WTC11 (cell line): Measurements from ENCODE around the gene MYH14. TPM values are rescaled to one million over a fixed set of nuclear protein-coding genes. Genes with fewer than 3 reads are reported as not detected.

Experiments used
- ATF1 ChIP-seq: sonication (generic); formaldehyde crosslinking; IDR thresholded peaks from 2 replicates; pipeline ENCODE4 v1.8.1; 2023; ENCODE audit warnings: mild to moderate bottlenecking, moderate library complexity, missing genetic modification reagents
- CREM ChIP-seq: sonication (generic); formaldehyde crosslinking; IDR thresholded peaks from 2 replicates; pipeline ENCODE4 v1.8.1; 2022; ENCODE audit warnings: mild to moderate bottlenecking, missing genetic modification reagents, moderate library complexity
- ETV6 ChIP-seq: sonication (generic); formaldehyde crosslinking; IDR thresholded peaks from 2 replicates; pipeline ENCODE4 v1.8.1; 2022; ENCODE audit warnings: mild to moderate bottlenecking, missing genetic modification reagents
- FOXJ3 ChIP-seq: sonication (generic); formaldehyde crosslinking; IDR thresholded peaks from 2 replicates; pipeline ENCODE4 v1.9.0; 2021; ENCODE audit warnings: missing genetic modification reagents, mild to moderate bottlenecking, borderline replicate concordance
- JAZF1 ChIP-seq: fragments of 250-450 bp; sonication (Bioruptor Pico); IDR thresholded peaks from 2 replicates; pipeline ENCODE4 v1.9.0; 2021; ENCODE audit warnings: moderate library complexity, mild to moderate bottlenecking, inconsistent platforms
- JUN ChIP-seq: sonication (generic); formaldehyde crosslinking; IDR thresholded peaks from 2 replicates; pipeline ENCODE4 v1.8.0; 2023; ENCODE audit warnings: mild to moderate bottlenecking, missing genetic modification reagents
- MXD4 ChIP-seq: fragments of 250-450 bp; sonication (Bioruptor Pico); IDR thresholded peaks from 2 replicates; pipeline ENCODE4 v1.8.0; 2021; ENCODE audit warnings: mild to moderate bottlenecking, moderate library complexity, borderline replicate concordance
- NFATC4 ChIP-seq: fragments of 250-450 bp; sonication (Bioruptor Pico); IDR thresholded peaks from 2 replicates; pipeline ENCODE4 v1.9.0; 2021; ENCODE audit warnings: mild to moderate bottlenecking
- NFE2L1 ChIP-seq: sonication (generic); formaldehyde crosslinking; IDR thresholded peaks from 2 replicates; pipeline ENCODE4 v1.8.1; 2023; ENCODE audit warnings: missing genetic modification reagents
- PRRX2 ChIP-seq: fragments of 250-450 bp; sonication (Bioruptor Pico); IDR thresholded peaks from 2 replicates; pipeline ENCODE4 v1.8.0; 2021; ENCODE audit warnings: mild to moderate bottlenecking
- SMAD4 ChIP-seq: sonication (generic); formaldehyde crosslinking; IDR thresholded peaks from 2 replicates; pipeline ENCODE4 v1.8.0; 2022; ENCODE audit warnings: mild to moderate bottlenecking, missing genetic modification reagents
- SOX15 ChIP-seq: fragments of 250-450 bp; sonication (Bioruptor Pico); IDR thresholded peaks from 2 replicates; pipeline ENCODE4 v1.9.0; 2021; ENCODE audit warnings: mild to moderate bottlenecking
- TCF7 ChIP-seq: sonication (generic); formaldehyde crosslinking; IDR thresholded peaks from 2 replicates; pipeline ENCODE4 v1.8.0; 2022; ENCODE audit warnings: mild to moderate bottlenecking, low read depth, missing genetic modification reagents, moderate library complexity
- TEAD4 ChIP-seq: sonication (generic); formaldehyde crosslinking; IDR thresholded peaks from 2 replicates; pipeline ENCODE4 v1.8.0; 2022; ENCODE audit warnings: mild to moderate bottlenecking, missing genetic modification reagents
- ZNF121 ChIP-seq: sonication (generic); formaldehyde crosslinking; IDR thresholded peaks from 2 replicates; pipeline ENCODE4 v1.8.0; 2023; ENCODE audit warnings: missing genetic modification reagents
- ZNF219 ChIP-seq: sonication (generic); formaldehyde crosslinking; IDR thresholded peaks from 2 replicates; pipeline ENCODE4 v1.8.0; 2023; ENCODE audit warnings: missing genetic modification reagents, mild to moderate bottlenecking, borderline replicate concordance
- ZNF263 ChIP-seq: sonication (generic); formaldehyde crosslinking; IDR thresholded peaks from 2 replicates; pipeline ENCODE4 v1.8.1; 2022; ENCODE audit warnings: low read depth, mild to moderate bottlenecking, moderate library complexity, missing genetic modification reagents
- ZNF416 ChIP-seq: fragments of 250-450 bp; sonication (Bioruptor Pico); IDR thresholded peaks from 2 replicates; pipeline ENCODE4 v1.9.0; 2021; ENCODE audit warnings: mild to moderate bottlenecking, inconsistent platforms
- total RNA-seq: library from RNA; stranded (reverse); gene quantifications from 3 replicates; pipeline ENCODE4 v1.2.3, GENCODE V29; 2021
- TF ChIP-seq, protein P1 (sequence below): sonication (generic); formaldehyde crosslinking; IDR thresholded peaks from 2 replicates; pipeline ENCODE4 v1.8.1; 2023; ENCODE audit warnings: mild to moderate bottlenecking, missing genetic modification reagents, moderate library complexity
- TF ChIP-seq, protein P2 (sequence below): fragments of 250-450 bp; sonication (Bioruptor Pico); IDR thresholded peaks from 2 replicates; pipeline ENCODE4 v1.8.0; 2021; ENCODE audit warnings: mild to moderate bottlenecking
- TF ChIP-seq, protein P3 (sequence below): fragments of 250-450 bp; sonication (Bioruptor Pico); IDR thresholded peaks from 2 replicates; pipeline ENCODE4 v1.9.0; 2021; ENCODE audit warnings: moderate library complexity, mild to moderate bottlenecking, inconsistent platforms, borderline replicate concordance
- TF ChIP-seq, protein P4 (sequence below): sonication (generic); formaldehyde crosslinking; IDR thresholded peaks from 2 replicates; pipeline ENCODE4 v1.8.0; 2023; ENCODE audit warnings: missing genetic modification reagents
- TF ChIP-seq, protein P5 (sequence below): sonication (generic); formaldehyde crosslinking; IDR thresholded peaks from 2 replicates; pipeline ENCODE4 v1.8.0; 2022; ENCODE audit warnings: mild to moderate bottlenecking, missing genetic modification reagents
- TF ChIP-seq, protein P6 (sequence below): fragments of 250-450 bp; sonication (Bioruptor Pico); IDR thresholded peaks from 2 replicates; pipeline ENCODE4 v1.9.0; 2021; ENCODE audit warnings: mild to moderate bottlenecking
- TF ChIP-seq, protein P7 (sequence below): sonication (generic); formaldehyde crosslinking; IDR thresholded peaks from 2 replicates; pipeline ENCODE4 v1.8.1; 2022; ENCODE audit warnings: low read depth, missing genetic modification reagents, borderline replicate concordance
- TF ChIP-seq, protein P8 (sequence below): sonication (generic); formaldehyde crosslinking; IDR thresholded peaks from 2 replicates; pipeline ENCODE4 v1.8.1; 2022; ENCODE audit warnings: low read depth, mild to moderate bottlenecking, moderate library complexity, missing genetic modification reagents, borderline replicate concordance
- TF ChIP-seq, protein P9 (sequence below): sonication (generic); formaldehyde crosslinking; IDR thresholded peaks from 2 replicates; pipeline ENCODE4 v1.8.1; 2022; ENCODE audit warnings: mild to moderate bottlenecking, moderate library complexity, missing genetic modification reagents

MYH14 gene
- total RNA-seq, 1 experiment from 2014 or later, result 25.8 TPM

DNA sequence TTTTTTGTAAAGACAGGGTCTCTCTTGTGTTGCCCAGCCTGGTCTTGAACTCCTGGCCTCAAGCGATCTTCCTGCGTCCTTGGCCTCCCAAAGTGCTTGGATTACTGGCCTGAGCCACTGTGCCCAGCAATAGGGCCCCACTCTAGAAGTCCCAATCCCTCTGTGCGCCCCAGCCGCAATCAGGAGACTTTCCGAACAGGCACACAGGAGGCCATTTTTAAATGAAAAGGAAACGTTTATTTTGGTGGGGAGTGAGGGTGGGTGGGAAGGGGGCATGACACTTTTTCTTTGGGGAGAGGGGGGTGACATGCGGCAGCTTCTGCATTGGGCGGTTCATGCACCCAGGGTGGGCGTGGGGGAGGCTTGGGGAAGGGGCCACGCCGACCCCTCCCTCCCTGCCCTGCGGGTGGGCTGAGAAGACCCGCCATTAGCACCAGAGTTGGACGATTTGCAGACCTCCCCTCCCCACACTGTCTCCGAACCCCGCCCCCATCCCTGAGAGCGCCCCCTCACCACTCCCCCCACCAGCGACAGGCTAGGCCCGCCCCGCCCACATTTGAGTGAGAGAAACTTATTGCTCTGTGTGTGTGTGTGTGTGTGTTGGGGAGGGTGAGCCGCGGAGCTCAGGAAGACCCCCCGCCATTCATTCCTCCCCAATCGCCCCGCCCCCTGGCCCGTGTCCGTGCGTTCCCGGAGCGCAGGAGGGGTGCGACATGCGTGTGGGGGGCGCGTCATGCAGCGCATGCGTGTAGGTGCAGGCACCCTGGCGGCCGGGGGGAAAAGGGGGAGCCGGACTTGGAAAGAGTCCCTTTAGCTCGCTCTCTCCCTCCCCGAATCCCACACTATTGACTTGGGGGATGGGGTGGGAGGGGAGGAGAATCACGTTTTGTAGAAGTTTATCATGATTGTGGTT is 108.6 kb downstream of the MYH14 start (continued):
- no peak for TF ChIP-seq ATF1 (CRISPR knock-in tag)
- no peak for TF ChIP-seq ZNF416 (CRISPR knock-in tag)
- TF ChIP-seq JAZF1 (CRISPR knock-in tag), result no peak
- TF ChIP-seq, protein P1, sequence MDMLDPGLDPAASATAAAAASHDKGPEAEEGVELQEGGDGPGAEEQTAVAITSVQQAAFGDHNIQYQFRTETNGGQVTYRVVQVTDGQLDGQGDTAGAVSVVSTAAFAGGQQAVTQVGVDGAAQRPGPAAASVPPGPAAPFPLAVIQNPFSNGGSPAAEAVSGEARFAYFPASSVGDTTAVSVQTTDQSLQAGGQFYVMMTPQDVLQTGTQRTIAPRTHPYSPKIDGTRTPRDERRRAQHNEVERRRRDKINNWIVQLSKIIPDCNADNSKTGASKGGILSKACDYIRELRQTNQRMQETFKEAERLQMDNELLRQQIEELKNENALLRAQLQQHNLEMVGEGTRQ (CRISPR knock-in tag), result no peak
- no peak for TF ChIP-seq ZNF219 (CRISPR knock-in tag)
- no peak for TF ChIP-seq SMAD4 (CRISPR knock-in tag)
- TF ChIP-seq SOX15 (CRISPR knock-in tag), result no peak
- TF ChIP-seq, protein P2, sequence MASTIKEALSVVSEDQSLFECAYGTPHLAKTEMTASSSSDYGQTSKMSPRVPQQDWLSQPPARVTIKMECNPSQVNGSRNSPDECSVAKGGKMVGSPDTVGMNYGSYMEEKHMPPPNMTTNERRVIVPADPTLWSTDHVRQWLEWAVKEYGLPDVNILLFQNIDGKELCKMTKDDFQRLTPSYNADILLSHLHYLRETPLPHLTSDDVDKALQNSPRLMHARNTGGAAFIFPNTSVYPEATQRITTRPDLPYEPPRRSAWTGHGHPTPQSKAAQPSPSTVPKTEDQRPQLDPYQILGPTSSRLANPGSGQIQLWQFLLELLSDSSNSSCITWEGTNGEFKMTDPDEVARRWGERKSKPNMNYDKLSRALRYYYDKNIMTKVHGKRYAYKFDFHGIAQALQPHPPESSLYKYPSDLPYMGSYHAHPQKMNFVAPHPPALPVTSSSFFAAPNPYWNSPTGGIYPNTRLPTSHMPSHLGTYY, result no peak
- TF ChIP-seq ETV6 (CRISPR knock-in tag), result peak; percentile 67; the same call in 1 of the 2 replicates
- no peak for TF ChIP-seq FOXJ3 (CRISPR knock-in tag)
- TF ChIP-seq, protein P3, sequence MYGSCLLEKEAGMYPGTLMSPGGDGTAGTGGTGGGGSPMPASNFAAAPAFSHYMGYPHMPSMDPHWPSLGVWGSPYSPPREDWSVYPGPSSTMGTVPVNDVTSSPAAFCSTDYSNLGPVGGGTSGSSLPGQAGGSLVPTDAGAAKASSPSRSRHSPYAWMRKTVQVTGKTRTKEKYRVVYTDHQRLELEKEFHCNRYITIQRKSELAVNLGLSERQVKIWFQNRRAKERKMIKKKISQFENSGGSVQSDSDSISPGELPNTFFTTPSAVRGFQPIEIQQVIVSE (CRISPR knock-in tag), result no peak
- no peak for TF ChIP-seq ZNF121
- no peak for TF ChIP-seq PRRX2 (CRISPR knock-in tag)
- no peak for TF ChIP-seq TCF7 (CRISPR knock-in tag)
- TF ChIP-seq, protein P4, sequence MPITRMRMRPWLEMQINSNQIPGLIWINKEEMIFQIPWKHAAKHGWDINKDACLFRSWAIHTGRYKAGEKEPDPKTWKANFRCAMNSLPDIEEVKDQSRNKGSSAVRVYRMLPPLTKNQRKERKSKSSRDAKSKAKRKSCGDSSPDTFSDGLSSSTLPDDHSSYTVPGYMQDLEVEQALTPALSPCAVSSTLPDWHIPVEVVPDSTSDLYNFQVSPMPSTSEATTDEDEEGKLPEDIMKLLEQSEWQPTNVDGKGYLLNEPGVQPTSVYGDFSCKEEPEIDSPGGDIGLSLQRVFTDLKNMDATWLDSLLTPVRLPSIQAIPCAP, result no peak
- TF ChIP-seq ZNF263 (CRISPR knock-in tag), result no peak
- TF ChIP-seq, protein P5, sequence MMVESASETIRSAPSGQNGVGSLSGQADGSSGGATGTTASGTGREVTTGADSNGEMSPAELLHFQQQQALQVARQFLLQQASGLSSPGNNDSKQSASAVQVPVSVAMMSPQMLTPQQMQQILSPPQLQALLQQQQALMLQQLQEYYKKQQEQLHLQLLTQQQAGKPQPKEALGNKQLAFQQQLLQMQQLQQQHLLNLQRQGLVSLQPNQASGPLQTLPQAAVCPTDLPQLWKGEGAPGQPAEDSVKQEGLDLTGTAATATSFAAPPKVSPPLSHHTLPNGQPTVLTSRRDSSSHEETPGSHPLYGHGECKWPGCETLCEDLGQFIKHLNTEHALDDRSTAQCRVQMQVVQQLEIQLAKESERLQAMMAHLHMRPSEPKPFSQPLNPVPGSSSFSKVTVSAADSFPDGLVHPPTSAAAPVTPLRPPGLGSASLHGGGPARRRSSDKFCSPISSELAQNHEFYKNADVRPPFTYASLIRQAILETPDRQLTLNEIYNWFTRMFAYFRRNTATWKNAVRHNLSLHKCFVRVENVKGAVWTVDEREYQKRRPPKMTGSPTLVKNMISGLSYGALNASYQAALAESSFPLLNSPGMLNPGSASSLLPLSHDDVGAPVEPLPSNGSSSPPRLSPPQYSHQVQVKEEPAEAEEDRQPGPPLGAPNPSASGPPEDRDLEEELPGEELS (CRISPR knock-in tag), result no peak
- TF ChIP-seq, protein P6, sequence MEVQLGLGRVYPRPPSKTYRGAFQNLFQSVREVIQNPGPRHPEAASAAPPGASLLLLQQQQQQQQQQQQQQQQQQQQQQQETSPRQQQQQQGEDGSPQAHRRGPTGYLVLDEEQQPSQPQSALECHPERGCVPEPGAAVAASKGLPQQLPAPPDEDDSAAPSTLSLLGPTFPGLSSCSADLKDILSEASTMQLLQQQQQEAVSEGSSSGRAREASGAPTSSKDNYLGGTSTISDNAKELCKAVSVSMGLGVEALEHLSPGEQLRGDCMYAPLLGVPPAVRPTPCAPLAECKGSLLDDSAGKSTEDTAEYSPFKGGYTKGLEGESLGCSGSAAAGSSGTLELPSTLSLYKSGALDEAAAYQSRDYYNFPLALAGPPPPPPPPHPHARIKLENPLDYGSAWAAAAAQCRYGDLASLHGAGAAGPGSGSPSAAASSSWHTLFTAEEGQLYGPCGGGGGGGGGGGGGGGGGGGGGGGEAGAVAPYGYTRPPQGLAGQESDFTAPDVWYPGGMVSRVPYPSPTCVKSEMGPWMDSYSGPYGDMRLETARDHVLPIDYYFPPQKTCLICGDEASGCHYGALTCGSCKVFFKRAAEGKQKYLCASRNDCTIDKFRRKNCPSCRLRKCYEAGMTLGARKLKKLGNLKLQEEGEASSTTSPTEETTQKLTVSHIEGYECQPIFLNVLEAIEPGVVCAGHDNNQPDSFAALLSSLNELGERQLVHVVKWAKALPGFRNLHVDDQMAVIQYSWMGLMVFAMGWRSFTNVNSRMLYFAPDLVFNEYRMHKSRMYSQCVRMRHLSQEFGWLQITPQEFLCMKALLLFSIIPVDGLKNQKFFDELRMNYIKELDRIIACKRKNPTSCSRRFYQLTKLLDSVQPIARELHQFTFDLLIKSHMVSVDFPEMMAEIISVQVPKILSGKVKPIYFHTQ, result no peak
- TF ChIP-seq NFE2L1, result 0 out of 2 replicates have a peak, but pooled peaks have one; percentile 40
- TF ChIP-seq JUN (CRISPR knock-in tag), result no peak
- TF ChIP-seq CREM, result no peak
- no peak for TF ChIP-seq TEAD4
- TF ChIP-seq, protein P7, sequence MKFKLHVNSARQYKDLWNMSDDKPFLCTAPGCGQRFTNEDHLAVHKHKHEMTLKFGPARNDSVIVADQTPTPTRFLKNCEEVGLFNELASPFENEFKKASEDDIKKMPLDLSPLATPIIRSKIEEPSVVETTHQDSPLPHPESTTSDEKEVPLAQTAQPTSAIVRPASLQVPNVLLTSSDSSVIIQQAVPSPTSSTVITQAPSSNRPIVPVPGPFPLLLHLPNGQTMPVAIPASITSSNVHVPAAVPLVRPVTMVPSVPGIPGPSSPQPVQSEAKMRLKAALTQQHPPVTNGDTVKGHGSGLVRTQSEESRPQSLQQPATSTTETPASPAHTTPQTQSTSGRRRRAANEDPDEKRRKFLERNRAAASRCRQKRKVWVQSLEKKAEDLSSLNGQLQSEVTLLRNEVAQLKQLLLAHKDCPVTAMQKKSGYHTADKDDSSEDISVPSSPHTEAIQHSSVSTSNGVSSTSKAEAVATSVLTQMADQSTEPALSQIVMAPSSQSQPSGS (CRISPR knock-in tag), result no peak
- peak; percentile 50; the same call in 1 of the 2 replicates for TF ChIP-seq NFATC4 (CRISPR knock-in tag)
- TF ChIP-seq, protein P8, sequence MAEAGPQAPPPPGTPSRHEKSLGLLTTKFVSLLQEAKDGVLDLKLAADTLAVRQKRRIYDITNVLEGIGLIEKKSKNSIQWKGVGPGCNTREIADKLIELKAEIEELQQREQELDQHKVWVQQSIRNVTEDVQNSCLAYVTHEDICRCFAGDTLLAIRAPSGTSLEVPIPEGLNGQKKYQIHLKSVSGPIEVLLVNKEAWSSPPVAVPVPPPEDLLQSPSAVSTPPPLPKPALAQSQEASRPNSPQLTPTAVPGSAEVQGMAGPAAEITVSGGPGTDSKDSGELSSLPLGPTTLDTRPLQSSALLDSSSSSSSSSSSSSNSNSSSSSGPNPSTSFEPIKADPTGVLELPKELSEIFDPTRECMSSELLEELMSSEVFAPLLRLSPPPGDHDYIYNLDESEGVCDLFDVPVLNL (CRISPR knock-in tag), result no peak
- TF ChIP-seq, protein P9, sequence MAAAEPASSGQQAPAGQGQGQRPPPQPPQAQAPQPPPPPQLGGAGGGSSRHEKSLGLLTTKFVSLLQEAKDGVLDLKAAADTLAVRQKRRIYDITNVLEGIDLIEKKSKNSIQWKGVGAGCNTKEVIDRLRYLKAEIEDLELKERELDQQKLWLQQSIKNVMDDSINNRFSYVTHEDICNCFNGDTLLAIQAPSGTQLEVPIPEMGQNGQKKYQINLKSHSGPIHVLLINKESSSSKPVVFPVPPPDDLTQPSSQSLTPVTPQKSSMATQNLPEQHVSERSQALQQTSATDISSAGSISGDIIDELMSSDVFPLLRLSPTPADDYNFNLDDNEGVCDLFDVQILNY, result no peak
- TF ChIP-seq MXD4 (CRISPR knock-in tag), result no peak
